ENCODE measurements around the gene FAM117A. TPM values are rescaled to one million over a fixed set of nuclear protein-coding genes. Genes with fewer than 3 reads are reported as not detected.

Gene FAM117A
- total and polyA plus RNA-seq, 2 of the 4 experiments (the other 2 are of a cell fraction), result 0.72 to 3.4 TPM

DNA sequence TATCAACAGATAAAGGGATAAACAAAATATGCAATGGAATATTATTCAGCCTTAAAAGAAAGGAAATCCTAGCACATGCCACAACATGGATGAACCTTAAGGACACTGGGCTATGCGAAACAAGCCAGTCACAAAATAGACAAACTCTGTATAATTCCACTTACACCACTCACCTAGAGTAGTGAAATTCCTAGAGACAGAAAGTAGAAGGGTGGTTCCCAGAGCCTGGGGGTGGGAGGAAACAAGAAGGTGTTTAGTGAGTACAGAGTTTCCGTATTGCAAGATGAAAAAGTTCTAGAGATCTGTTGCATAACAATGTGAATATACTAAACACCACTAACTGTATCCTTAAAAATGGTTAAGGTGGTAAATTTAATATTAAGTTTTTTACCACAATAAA lies 96.1 kb downstream of the FAM117A start:
- no peak overlapping the region for H3K14ac ChIP-seq (replicated peaks; ENCODE audit: low read depth, low read length)
- H3K4me1 ChIP-seq (ENCODE audit: control insufficient read depth, insufficient read depth, low read length), result no peaks in the 10 kb centered on the region
- no peak overlapping the region for H4K91ac ChIP-seq (ENCODE audit: insufficient read depth, low read depth, low read length)
- dilution Hi-C loops (cut with HindIII; ENCODE audit: low sequenced_read_pairs, unreplicated experiment), result no loop called here
- WGBS, 2 experiments (ENCODE audit: extremely low coverage in 2 of 2, insufficient read length in 1 of 2), result no CpG with 5 or more reads among the region's 2 CpGs
- BruUV-seq (replicated peaks), result no TSS peak
- H2BK120ac ChIP-seq (ENCODE audit: low read depth, low read length), result no peak overlapping the region
- no peak overlapping the region for H2BK20ac ChIP-seq (ENCODE audit: low read depth, low read length)
- no peak overlapping the region for H2BK15ac ChIP-seq (ENCODE audit: low read depth, low read length)
- in situ Hi-C loops (cut with MboI; ENCODE audit: low sequenced_read_pairs), result no loop called here
- H2AFZ ChIP-seq (replicated peaks; ENCODE audit: low read length, poor library complexity), result no peak overlapping the region
- DNase-seq (no peak), ATAC-seq (ENCODE audit: low read depth) (no peak)
- H3K9ac ChIP-seq (ENCODE audit: low read depth, low read length), result no peak overlapping the region
- POLR2A ChIA-PET (ENCODE audit: unreplicated experiment), result no interaction called here
- H3K27ac ChIP-seq (ENCODE audit: insufficient read depth, low read length), result no peak overlapping the region
- H3K4me3 ChIP-seq (ENCODE audit: insufficient read depth, low read depth, low read length), result no peak overlapping the region
- peaks cover 23 to 57% of the 10 kb centered on the region in 2 experiments for H3K79me1 ChIP-seq (ENCODE audit: low read depth in 1 of 2, low read length in 2 of 2)
- no peaks in the 10 kb centered on the region for H3K27me3 ChIP-seq (ENCODE audit: control insufficient read depth, insufficient read depth, low read length)
- no peak overlapping the region for H3K23ac ChIP-seq (ENCODE audit: low read depth, low read length)
- H3K9me1 ChIP-seq (ENCODE audit: insufficient read depth, low read length), result peaks cover 4% of the 10 kb centered on the region
- CTCF ChIA-PET, result no interaction called here
- intact Hi-C loops (cut with micrococcal nuclease), result no loop called here
- no peak overlapping the region for H2AK9ac ChIP-seq (replicated peaks; ENCODE audit: low read depth, low read length, poor library complexity)
- H2AK5ac ChIP-seq (ENCODE audit: low read depth, low read length), result no peak overlapping the region
- H3K4ac ChIP-seq (ENCODE audit: low read depth, low read length), result no peak overlapping the region
- TF ChIP-seq CEBPB (IDR thresholded peaks at IDR 0.05; ENCODE audit: low read depth, low read length) (no peak), RFX5 (IDR thresholded peaks at IDR 0.05; ENCODE audit: low read depth, low read length) (no peak), FOS (IDR thresholded peaks at IDR 0.05; ENCODE audit: low read depth, low read length) (no peak), SMC3 (IDR thresholded peaks at IDR 0.05; ENCODE audit: low read depth, low read length) (no peak), NFE2L2 (IDR thresholded peaks at IDR 0.05; ENCODE audit: low read depth, low read length) (no peak), MXI1 (IDR thresholded peaks at IDR 0.05; ENCODE audit: borderline replicate concordance, low read depth, low read length) (no peak), RCOR1 (IDR thresholded peaks at IDR 0.05; ENCODE audit: insufficient replicate concordance, low read length) (no peak), BHLHE40 (IDR thresholded peaks at IDR 0.05; ENCODE audit: low read depth, low read length) (no peak), MAFK (IDR thresholded peaks at IDR 0.05; ENCODE audit: low read depth, low read length) (no peak)
- TF ChIP-seq, protein P1, sequence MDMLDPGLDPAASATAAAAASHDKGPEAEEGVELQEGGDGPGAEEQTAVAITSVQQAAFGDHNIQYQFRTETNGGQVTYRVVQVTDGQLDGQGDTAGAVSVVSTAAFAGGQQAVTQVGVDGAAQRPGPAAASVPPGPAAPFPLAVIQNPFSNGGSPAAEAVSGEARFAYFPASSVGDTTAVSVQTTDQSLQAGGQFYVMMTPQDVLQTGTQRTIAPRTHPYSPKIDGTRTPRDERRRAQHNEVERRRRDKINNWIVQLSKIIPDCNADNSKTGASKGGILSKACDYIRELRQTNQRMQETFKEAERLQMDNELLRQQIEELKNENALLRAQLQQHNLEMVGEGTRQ (IDR thresholded peaks at IDR 0.05; ENCODE audit: low read depth, low read length), result no peak
- 0 out of 2 replicates have a peak, but pooled peaks cover 4% of the 10 kb centered on the region for H3K36me3 ChIP-seq (ENCODE audit: control insufficient read depth, insufficient read depth, low read length)
- H3K9me3 ChIP-seq (ENCODE audit: control insufficient read depth, insufficient read depth, low read length), result no peaks in the 10 kb centered on the region
- no peak overlapping the region for H4K8ac ChIP-seq (ENCODE audit: low read depth in 2 of 2, low read length in 2 of 2)
- H2BK5ac ChIP-seq (ENCODE audit: low read depth, low read length, poor library complexity, severe bottlenecking), result no peak overlapping the region
- H3K56ac ChIP-seq (ENCODE audit: extremely low read depth, insufficient read depth, low read length), result no peak overlapping the region
- no peak overlapping the region for H4K5ac ChIP-seq (ENCODE audit: low read depth, low read length)
- no peak overlapping the region for H3K4me2 ChIP-seq (ENCODE audit: low read depth, low read length)
- H3K18ac ChIP-seq (ENCODE audit: low read depth, low read length), result no peak overlapping the region
- peaks cover 24% of the 10 kb centered on the region for H4K20me1 ChIP-seq (ENCODE audit: insufficient read depth, low read length)
